ENCODE measurements around the gene GRIK4.
"Not testable (repeated sequence)": the region's sequence is repeated elsewhere in the genome, so short reads cannot be mapped to it uniquely, and the experiment has no call there.

Gene GRIK4

GRCh38 chr11:120749395-120749794 lies 237.8 kb downstream of the GRIK4 start:
- DNase-seq, result no peak

GRCh38 chr11:120750647-120751549 lies 239.3 kb downstream of the GRIK4 start:
- DNase-seq, result no peak

GRCh38 chr11:120751550-120751949 lies 240.0 kb downstream of the GRIK4 start:
- DNase-seq, result no peak

GRCh38 chr11:120752668-120753067 lies 241.1 kb downstream of the GRIK4 start:
- no peak for DNase-seq

- DNase-seq, result no peak
Observed at GRCh38 chr11:120756931-120757330, 245.4 kb downstream of the GRIK4 start.

GRCh38 chr11:120759046-120759445 lies 247.5 kb downstream of the GRIK4 start:
- no peak for DNase-seq

GRCh38 chr11:120765710-120766109 lies 254.2 kb downstream of the GRIK4 start:
- DNase-seq, result not testable (repeated sequence)

GRCh38 chr11:120766318-120766717 lies 254.8 kb downstream of the GRIK4 start:
- DNase-seq, result no peak

- no peak for DNase-seq
Observed at GRCh38 chr11:120768949-120769348, 257.4 kb downstream of the GRIK4 start.

- no peak for DNase-seq
Observed at GRCh38 chr11:120769906-120770305, 258.4 kb downstream of the GRIK4 start.

GRCh38 chr11:120771551-120772060 lies 260.1 kb downstream of the GRIK4 start:
- no peak for DNase-seq

- DNase-seq, result no peak
Observed at GRCh38 chr11:120773501-120774031, 262.0 kb downstream of the GRIK4 start.

- no peak for DNase-seq
Observed at GRCh38 chr11:120774591-120775386, 263.2 kb downstream of the GRIK4 start.

- no peak for DNase-seq
Observed at GRCh38 chr11:120775986-120776951, 264.7 kb downstream of the GRIK4 start.

- no peak for DNase-seq
Observed at GRCh38 chr11:120778685-120779490, 267.3 kb downstream of the GRIK4 start.

GRCh38 chr11:120780239-120780638 lies 268.7 kb downstream of the GRIK4 start:
- DNase-seq, result no peak

- DNase-seq, result no peak
Observed at GRCh38 chr11:120781486-120782120, 270.1 kb downstream of the GRIK4 start.

GRCh38 chr11:120784566-120785251 lies 273.2 kb downstream of the GRIK4 start:
- DNase-seq, result no peak

- no peak for DNase-seq
Observed at GRCh38 chr11:120785576-120785975, 274.0 kb downstream of the GRIK4 start.

GRCh38 chr11:120786206-120786735 lies 274.7 kb downstream of the GRIK4 start:
- DNase-seq, result no peak

Data from T-helper 2 cell (primary cell).